ENCODE measurements around the gene SYNDIG1.

SYNDIG1 gene

DNA sequence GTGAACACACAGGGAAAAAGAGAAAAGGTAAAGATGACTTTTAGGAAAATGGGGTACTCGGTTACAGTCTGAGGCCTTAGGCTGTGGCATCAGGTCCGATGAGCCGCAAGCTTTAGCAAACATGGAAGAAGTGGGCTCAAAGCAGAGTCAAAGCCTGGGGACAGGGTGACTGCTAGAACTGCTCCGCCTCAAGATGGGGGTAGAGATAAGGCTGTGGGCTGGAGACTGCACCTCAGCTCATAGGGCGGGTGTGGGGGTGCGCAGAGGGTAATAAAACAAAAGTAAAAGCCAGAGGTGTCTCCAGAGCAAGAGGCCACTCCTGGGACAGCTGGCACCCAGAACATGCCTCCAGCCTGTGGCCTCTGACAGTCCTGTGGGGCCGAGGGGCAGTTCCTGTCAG is 21.3 kb upstream of the SYNDIG1 start:
- no peak for DNase-seq (ENCODE audit: low read depth)

DNA sequence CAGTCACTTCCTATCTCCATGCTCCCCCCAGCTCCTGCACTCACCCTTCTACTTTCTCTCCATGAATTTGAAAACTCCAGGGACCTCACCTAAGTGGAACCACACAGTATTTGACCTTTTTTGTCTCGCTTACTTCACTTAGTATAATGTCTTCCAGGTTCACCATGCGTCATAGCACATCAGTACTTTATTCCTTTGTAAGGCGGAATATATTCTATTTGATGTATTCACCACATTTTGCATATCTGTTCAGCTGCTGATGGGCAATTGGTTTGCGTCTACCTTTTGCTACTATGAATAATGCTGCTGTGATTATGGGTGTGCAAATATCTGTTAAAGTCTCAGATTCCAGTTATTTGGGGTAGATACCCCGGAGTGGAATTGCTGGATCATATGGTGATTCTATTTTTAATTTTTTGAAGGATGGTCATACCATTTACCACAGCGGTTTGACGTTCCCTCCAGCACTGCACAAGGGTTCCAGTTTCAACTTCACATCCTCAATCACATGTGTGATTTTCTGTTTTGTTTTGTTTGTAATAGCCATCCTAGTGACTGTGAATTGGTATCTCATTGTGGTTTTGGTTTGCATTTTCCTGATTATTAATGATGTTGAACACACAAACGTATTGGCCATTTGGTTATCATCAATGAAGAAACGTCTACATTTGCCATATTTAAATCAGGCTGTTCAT is 20.3 kb upstream of the SYNDIG1 start:
- no peak for DNase-seq (ENCODE audit: low read depth)

DNA sequence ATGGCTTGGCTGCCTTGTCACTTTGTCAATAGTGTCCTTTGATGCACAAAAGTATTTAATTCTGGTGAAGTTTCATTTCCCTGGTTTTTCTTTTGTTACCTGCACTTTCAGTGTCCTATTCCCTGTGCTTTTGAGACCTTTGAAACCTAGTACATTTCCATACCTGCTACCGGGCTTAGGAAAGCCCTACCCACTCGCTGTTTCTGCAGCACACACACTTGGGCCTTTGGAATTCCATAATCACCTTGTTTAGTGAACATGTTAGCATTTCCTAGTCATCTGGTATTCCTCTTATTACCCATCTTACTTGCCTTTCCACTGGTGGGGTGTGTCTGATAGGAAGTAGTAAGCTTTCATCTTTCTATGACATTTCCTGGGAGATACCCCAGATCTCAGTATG is 19.3 kb upstream of the SYNDIG1 start:
- DNase-seq (ENCODE audit: low read depth): no peak

- no peak for DNase-seq (ENCODE audit: low read depth)
These were observed 18.6 kb upstream of the SYNDIG1 start for GRCh38 chr20:24450624-24451376.

DNA sequence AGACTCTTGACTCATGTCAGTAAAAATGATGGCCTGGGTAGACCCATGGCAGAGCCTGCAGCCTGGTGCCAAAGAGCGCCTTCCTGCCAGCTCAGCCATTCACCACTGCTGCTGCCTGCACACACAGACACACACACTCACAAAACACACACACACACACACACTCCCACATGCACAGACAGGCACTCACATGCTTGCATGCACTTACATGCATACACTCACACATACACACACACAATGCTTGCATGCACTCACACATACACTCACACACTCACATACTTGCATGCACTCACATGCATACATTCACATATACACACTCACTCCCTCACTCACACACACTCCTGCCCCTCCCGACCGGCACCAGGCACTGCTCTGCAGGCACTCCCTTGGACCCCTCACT is 18.0 kb upstream of the SYNDIG1 start:
- DNase-seq (ENCODE audit: low read depth): no peak

GRCh38 chr20:24452016-24452415 is 17.4 kb upstream of the SYNDIG1 start:
- no peak for DNase-seq (ENCODE audit: low read depth)

DNA sequence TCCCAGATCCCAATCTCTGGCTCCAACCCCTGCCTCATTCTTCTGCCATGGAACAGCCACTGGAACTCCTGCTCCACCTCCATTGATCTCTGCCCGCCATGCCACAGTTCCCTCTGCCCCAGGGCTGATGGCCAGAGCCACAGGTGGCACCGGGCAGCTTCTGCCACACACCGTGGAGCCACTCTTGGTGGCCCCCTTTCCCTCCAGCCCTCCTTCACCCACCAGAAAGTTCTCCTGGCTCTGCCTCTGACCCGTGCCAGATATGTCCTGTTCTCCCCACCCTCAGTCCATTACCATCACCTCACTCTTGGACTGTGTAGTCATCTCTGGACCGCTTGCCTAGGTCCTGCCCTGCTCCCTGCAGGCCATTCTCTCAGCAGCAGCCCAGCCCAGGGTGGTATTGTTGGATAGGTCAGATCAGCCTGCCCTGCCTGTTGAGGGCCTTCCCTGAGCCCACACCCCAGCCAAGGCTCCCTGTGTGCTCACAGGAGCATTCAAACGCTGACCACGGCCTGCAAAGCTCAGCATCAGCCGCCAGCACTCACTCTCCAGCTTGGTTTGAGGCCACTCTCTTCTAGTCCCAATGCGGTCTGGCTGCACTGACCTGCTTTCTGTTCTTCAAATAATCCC is 16.8 kb upstream of the SYNDIG1 start:
- DNase-seq (ENCODE audit: low read depth): no peak

DNA sequence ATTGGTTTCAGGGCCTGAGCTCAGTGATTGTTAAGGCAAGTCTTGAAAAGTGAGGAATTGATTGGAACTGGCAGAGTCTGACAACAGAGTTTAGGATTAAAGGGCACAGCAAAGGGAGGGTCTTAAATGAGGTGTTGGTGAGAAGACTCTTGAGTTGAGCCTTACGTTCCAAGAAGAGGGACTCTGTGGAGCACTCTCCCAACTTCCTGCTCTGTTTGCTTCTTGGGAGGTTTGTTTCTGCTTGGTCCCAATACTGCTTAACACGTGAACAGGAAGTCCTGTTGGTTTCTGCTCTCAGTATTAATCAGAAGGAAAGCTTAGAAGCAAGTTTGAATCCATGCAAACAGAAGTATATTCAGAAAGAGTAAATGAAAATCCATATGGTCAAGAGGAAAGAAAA is 15.6 kb upstream of the SYNDIG1 start:
- DNase-seq (ENCODE audit: low read depth): no peak

- DNase-seq (ENCODE audit: low read depth): no peak
These were observed 14.3 kb upstream of the SYNDIG1 start for GRCh38 chr20:24455081-24455480.

- DNase-seq (ENCODE audit: low read depth): no peak
These were observed 13.0 kb upstream of the SYNDIG1 start for GRCh38 chr20:24456398-24456781.

- no peak for DNase-seq (ENCODE audit: low read depth)
These were observed 11.0 kb upstream of the SYNDIG1 start for GRCh38 chr20:24458436-24458835.

DNA sequence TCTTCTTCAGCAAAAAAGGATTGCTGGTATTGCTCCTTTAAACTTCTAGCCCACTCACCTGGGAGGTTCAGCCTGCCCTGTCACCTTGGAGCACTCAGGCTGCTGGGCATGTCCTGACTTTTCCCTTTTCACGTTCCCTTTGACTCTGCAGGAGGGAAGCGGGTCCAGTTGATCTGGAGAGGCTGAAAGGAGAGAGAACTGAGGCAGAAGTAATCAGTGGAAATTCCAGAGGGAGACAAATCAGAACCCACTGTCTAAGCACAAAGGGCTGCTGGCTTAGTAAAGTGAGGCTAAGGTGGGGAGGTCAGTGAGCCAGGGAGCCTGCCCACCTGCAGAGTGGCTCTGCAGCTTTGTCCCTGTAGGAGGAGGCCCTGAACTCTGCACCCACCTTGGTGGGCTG is 9.7 kb upstream of the SYNDIG1 start:
- DNase-seq (ENCODE audit: low read depth): no peak

- no peak for DNase-seq (ENCODE audit: low read depth)
These were observed 8.7 kb upstream of the SYNDIG1 start for GRCh38 chr20:24460712-24461111.

DNA sequence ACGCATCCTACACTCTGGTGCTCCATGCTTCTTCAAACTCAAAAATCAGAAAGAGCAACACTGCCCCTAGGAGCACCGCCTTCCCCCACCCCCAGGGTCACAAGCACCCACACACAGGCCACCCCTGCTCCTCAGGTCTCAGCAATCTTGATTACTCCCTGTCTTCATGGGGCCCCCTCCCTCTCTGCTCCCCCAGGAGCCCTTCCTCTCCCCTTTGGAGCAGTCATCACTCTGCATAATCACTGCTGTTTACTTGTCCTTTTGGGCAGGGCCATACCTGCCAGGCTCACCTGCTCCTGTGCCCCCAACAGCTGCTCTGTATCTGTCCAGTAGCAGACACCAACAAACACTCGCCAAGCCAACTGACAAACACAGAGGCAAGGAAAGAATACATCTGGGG is 7.6 kb upstream of the SYNDIG1 start:
- no peak for DNase-seq (ENCODE audit: low read depth)

DNA sequence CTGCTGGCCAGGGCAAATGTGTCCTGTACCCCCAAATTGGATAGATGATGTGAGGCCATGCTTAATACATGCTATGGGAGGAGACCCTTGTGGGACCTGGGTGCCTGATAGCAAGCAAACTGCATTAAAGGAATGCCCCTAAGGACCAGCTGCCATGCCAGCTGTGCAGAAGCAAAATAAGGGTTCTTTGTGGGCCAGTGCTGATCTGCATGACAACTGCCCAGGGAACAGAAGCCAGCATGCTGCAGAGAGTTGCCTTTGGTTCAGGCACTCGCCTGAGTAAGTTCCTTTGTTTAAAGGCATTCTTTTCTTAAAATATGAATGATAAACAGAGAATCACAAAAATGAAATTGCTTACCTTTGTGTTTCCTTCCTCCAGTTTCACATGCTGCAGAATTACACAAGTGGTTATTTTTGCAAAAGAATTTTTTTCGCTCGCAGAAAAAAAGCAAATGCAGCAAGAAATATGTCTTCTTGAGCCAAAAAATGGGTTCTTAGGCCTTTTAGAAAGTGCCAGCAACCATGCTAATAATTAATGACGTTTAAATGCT is 6.9 kb upstream of the SYNDIG1 start:
- no peak for DNase-seq (ENCODE audit: low read depth)

- no peak for DNase-seq (ENCODE audit: low read depth)
These were observed 4.3 kb upstream of the SYNDIG1 start for GRCh38 chr20:24465159-24465558.

DNA sequence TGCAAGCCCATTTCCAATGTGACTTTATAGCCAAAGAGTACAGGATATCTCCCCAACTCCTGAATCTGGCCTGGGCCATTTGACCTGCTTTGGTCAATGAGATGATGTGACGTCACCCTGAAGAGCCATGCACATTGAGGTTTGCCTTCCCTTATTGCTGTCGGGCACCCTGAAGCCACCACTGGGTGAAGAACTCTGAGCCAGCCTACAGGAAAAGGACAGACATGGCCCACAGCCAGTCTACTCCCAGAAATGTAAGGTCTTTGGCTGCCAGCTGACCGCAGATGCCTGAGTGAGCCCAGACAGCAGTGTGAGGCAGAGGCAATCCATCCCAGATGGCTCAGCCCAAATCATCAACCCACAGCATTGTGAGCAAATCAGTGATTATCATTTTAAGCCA is 3.7 kb upstream of the SYNDIG1 start:
- DNase-seq (ENCODE audit: low read depth): no peak

- no peak for DNase-seq (ENCODE audit: low read depth)
These were observed 871 bp upstream of the SYNDIG1 start for GRCh38 chr20:24468401-24469115.

GRCh38 chr20:24469894-24470745 is 691 bp downstream of the SYNDIG1 start:
- no peak for DNase-seq (ENCODE audit: low read depth)

- no peak for DNase-seq (ENCODE audit: low read depth)
These were observed 1.5 kb downstream of the SYNDIG1 start for GRCh38 chr20:24470746-24471582.

DNA sequence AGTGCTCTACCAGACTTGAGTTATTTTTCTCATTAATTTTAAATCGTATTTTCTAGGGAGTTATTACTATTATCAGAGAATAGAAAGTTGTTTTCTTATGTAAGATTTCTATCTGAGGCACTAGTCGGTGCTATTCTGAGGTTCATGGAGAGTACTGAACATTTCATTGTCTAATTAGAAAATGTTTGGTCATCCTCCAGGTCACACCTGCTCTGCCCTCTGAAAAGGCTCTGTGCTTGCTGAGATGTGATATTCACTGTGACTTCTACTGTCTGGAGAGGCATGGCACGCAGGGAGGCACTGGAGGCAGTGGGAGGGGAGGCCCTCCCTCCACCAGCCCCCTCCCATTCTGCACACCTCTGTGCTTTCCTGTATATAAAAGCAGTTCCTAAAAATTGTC is 3.0 kb downstream of the SYNDIG1 start:
- DNase-seq (ENCODE audit: low read depth): no peak
